ENCODE data around the gene DOCK7. TPM values are rescaled to one million over a fixed set of nuclear protein-coding genes. Genes with fewer than 3 reads are reported as not detected.

DOCK7 gene
- polyA plus RNA-seq, 1 of the 3 experiments (the other 2 are of a cell fraction) = 27.6 TPM

DNA sequence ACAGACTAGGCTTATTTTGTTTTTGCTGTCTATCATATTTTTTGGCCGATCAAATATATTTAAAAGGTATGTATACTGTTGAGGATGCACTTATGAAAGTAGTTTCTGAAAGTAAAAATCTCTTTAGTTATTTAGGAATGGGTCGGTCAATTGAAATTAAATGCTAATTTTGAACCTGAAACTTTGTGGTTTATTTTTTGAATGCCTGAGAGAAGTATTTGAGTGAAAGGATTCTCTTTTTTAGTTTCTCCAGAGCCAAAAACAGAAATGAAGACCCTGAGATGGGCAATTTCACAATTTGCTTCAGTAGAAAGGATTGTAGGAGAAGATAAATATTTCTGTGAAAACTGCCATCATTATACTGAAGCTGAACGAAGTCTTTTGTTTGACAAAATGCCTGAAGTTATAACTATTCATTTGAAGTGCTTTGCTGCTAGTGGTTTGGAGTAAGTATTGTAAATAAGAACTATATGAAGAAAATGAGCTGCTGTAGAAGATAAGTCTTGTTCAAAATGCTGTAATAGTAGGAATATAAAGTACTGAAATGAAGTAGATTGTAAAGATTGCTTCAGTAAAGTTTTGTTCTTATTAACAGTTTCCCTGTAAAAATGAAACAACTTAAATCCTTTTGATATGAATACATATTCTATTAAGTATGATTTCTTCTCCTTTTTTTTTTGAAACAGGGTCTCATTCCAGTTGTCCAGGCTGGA, 239.8 kb downstream of the DOCK7 start:
- TF ChIP-seq MXI1 (IDR thresholded peaks at IDR 0.05; ENCODE audit: low read depth, low read length) (no peak), GABPA (IDR thresholded peaks at IDR 0.05; ENCODE audit: low read depth) (no peak), EZH2phosphoT487 (IDR thresholded peaks at IDR 0.05; ENCODE audit: borderline replicate concordance, low read depth) (no peak), TEAD4 (IDR thresholded peaks at IDR 0.05; ENCODE audit: borderline replicate concordance, insufficient read depth) (no peak), RXRA (IDR thresholded peaks at IDR 0.05; ENCODE audit: borderline replicate concordance, low read depth) (no peak), MEF2A (IDR thresholded peaks at IDR 0.05; ENCODE audit: borderline replicate concordance, low read depth) (no peak), RFX5 (IDR thresholded peaks at IDR 0.05; ENCODE audit: low read length) (no peak), FOXJ3 (CRISPR knock-in tag; IDR thresholded peaks at IDR 0.05) (no peak)
- TF ChIP-seq, protein P1, sequence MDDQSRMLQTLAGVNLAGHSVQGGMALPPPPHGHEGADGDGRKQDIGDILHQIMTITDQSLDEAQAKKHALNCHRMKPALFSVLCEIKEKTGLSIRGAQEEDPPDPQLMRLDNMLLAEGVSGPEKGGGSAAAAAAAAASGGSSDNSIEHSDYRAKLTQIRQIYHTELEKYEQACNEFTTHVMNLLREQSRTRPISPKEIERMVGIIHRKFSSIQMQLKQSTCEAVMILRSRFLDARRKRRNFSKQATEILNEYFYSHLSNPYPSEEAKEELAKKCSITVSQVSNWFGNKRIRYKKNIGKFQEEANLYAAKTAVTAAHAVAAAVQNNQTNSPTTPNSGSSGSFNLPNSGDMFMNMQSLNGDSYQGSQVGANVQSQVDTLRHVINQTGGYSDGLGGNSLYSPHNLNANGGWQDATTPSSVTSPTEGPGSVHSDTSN (IDR thresholded peaks at IDR 0.05) = no peak
- TF ChIP-seq, protein P2, sequence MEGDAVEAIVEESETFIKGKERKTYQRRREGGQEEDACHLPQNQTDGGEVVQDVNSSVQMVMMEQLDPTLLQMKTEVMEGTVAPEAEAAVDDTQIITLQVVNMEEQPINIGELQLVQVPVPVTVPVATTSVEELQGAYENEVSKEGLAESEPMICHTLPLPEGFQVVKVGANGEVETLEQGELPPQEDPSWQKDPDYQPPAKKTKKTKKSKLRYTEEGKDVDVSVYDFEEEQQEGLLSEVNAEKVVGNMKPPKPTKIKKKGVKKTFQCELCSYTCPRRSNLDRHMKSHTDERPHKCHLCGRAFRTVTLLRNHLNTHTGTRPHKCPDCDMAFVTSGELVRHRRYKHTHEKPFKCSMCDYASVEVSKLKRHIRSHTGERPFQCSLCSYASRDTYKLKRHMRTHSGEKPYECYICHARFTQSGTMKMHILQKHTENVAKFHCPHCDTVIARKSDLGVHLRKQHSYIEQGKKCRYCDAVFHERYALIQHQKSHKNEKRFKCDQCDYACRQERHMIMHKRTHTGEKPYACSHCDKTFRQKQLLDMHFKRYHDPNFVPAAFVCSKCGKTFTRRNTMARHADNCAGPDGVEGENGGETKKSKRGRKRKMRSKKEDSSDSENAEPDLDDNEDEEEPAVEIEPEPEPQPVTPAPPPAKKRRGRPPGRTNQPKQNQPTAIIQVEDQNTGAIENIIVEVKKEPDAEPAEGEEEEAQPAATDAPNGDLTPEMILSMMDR (IDR thresholded peaks at IDR 0.05) = no peak
- TF ChIP-seq, protein P3, sequence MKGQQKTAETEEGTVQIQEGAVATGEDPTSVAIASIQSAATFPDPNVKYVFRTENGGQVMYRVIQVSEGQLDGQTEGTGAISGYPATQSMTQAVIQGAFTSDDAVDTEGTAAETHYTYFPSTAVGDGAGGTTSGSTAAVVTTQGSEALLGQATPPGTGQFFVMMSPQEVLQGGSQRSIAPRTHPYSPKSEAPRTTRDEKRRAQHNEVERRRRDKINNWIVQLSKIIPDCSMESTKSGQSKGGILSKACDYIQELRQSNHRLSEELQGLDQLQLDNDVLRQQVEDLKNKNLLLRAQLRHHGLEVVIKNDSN (IDR thresholded peaks at IDR 0.05; ENCODE audit: borderline replicate concordance, low read depth) = no peak
- TF ChIP-seq, protein P4, sequence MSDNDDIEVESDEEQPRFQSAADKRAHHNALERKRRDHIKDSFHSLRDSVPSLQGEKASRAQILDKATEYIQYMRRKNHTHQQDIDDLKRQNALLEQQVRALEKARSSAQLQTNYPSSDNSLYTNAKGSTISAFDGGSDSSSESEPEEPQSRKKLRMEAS (IDR thresholded peaks at IDR 0.05; ENCODE audit: low read depth) = no peak
- Histone ChIP-seq H3K9me3 (no peaks in the 10 kb centered on the region), H3K4me2 (no peak overlapping the region), H4K20me1 (ENCODE audit: insufficient read depth) (no peaks in the 10 kb centered on the region; the same call in 1 of the 2 replicates), H3K9ac (no peak overlapping the region), H3K27me3 (ENCODE audit: insufficient read depth) (no peaks in the 10 kb centered on the region), H3K9me2 (no peaks in the 10 kb centered on the region), H3F3A (replicated peaks; ENCODE audit: insufficient read depth) (peaks cover 47% of the 10 kb centered on the region), H3K79me2 (ENCODE audit: insufficient read depth) (peaks cover 52% of the 10 kb centered on the region), H3K27ac (ENCODE audit: low read depth in 2 of 2, low read length in 1 of 2) (no peak overlapping the region), H3K4me3 (ENCODE audit: low read depth in 2 of 2, low read length in 1 of 2) (no peak overlapping the region), H2AFZ (ENCODE audit: low read depth) (no peak overlapping the region), H3K36me3 (replicated peaks in 1 of 2; ENCODE audit: control insufficient read depth in 1 of 2, insufficient read depth in 2 of 2, low read length in 1 of 2) (peaks cover 69 to 90% of the 10 kb centered on the region in 2 experiments), H3K4me1 (ENCODE audit: control insufficient read depth in 1 of 2, insufficient read depth in 2 of 2, low read depth in 1 of 2, low read length in 1 of 2) (peaks cover 0 to 5% of the 10 kb centered on the region in 2 experiments; a peak in 1 of 4 replicates)
- 85% methylated on average over 3 of the region's 3 CpGs for WGBS (ENCODE audit: low lambda C conversion rate)
- ChIA-PET CTCF (interaction anchor here (1.1 kb wide), 1 partner anchor 10 kb away, joined by 3 read pairs; no protein-coding TSS in a partner anchor), POLR2A (no interaction called here)
- no peak for DNase-seq

DNA sequence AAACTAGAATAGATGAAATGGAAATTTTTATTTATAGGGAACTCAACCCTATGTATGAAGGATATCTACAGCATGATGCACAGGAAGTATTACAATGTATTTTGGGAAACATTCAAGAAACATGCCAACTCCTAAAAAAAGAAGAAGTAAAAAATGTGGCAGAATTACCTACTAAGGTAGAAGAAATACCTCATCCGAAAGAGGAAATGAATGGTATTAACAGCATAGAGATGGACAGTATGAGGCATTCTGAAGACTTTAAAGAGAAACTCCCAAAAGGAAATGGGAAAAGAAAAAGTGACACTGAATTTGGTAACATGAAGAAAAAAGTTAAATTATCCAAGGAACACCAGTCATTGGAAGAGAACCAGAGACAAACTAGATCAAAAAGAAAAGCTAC, 243.5 kb downstream of the DOCK7 start:
- Histone ChIP-seq H3K9me2 (no peaks in the 10 kb centered on the region), H3K27me3 (ENCODE audit: insufficient read depth) (no peaks in the 10 kb centered on the region), H3K36me3 (replicated peaks in 1 of 2; ENCODE audit: control insufficient read depth in 1 of 2, insufficient read depth in 2 of 2, low read length in 1 of 2) (peaks cover 62 to 91% of the 10 kb centered on the region in 2 experiments), H3K4me2 (no peak overlapping the region), H3K79me2 (ENCODE audit: insufficient read depth) (peaks cover 82% of the 10 kb centered on the region), H3K27ac (ENCODE audit: low read depth in 2 of 2, low read length in 1 of 2) (no peak overlapping the region), H3F3A (replicated peaks; ENCODE audit: insufficient read depth) (peaks cover 44% of the 10 kb centered on the region), H3K4me1 (ENCODE audit: control insufficient read depth in 1 of 2, insufficient read depth in 2 of 2, low read depth in 1 of 2, low read length in 1 of 2) (peaks cover 0 to 8% of the 10 kb centered on the region in 2 experiments; a peak in 2 of 4 replicates), H4K20me1 (ENCODE audit: insufficient read depth) (peaks cover 16% of the 10 kb centered on the region; the same call in 1 of the 2 replicates), H2AFZ (ENCODE audit: low read depth) (no peak overlapping the region), H3K9ac (no peak overlapping the region), H3K4me3 (ENCODE audit: low read depth in 2 of 2, low read length in 1 of 2) (no peak overlapping the region), H3K9me3 (no peaks in the 10 kb centered on the region)
- POLR2A ChIA-PET = no interaction called here
- CTCF ChIA-PET = no interaction called here
- 96% methylated on average over 1 of the region's 1 CpG for WGBS (ENCODE audit: low lambda C conversion rate)
- no peak for DNase-seq
- TF ChIP-seq NRF1 (IDR thresholded peaks at IDR 0.05; ENCODE audit: low read depth, low read length) (no peak), RFX5 (IDR thresholded peaks at IDR 0.05; ENCODE audit: low read length) (no peak), SMC3 (IDR thresholded peaks at IDR 0.05; ENCODE audit: low read depth, low read length) (no peak), GATA2 (CRISPR knock-in tag; IDR thresholded peaks at IDR 0.05) (no peak), CHD2 (IDR thresholded peaks at IDR 0.05; ENCODE audit: low read length, partially characterized antibody) (no peak)
- TF ChIP-seq, protein P5, sequence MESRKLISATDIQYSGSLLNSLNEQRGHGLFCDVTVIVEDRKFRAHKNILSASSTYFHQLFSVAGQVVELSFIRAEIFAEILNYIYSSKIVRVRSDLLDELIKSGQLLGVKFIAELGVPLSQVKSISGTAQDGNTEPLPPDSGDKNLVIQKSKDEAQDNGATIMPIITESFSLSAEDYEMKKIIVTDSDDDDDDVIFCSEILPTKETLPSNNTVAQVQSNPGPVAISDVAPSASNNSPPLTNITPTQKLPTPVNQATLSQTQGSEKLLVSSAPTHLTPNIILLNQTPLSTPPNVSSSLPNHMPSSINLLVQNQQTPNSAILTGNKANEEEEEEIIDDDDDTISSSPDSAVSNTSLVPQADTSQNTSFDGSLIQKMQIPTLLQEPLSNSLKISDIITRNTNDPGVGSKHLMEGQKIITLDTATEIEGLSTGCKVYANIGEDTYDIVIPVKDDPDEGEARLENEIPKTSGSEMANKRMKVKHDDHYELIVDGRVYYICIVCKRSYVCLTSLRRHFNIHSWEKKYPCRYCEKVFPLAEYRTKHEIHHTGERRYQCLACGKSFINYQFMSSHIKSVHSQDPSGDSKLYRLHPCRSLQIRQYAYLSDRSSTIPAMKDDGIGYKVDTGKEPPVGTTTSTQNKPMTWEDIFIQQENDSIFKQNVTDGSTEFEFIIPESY (IDR thresholded peaks at IDR 0.05; ENCODE audit: borderline replicate concordance, low read depth) = no peak

All from SK-N-SH (cell line).